ENCODE results near the gene GAS1.

Gene GAS1

DNA sequence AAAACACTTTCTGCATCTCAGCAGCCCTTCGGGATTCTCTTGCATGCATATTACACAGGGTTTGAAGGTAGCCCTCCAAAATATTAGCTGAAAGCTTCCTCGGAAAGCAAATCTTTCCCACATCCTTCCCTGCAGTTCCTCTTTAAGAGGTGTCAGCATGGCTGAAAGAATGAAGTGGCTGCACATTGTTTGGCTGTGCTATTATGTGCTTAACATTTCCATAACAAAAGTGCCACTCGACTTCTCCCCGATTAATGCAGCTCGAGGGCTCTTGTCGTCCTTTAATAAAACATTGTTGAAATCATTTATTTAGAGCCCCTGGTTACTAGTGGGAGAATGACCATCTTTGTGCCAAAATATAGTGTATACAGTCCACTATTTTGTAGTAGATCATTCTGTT lies 6.5 kb downstream of the GAS1 start:
- no peak overlapping the region for H3K27ac ChIP-seq
- TF ChIP-seq ZFX (IDR thresholded peaks at IDR 0.05), result no peak
- TF ChIP-seq, protein P1, sequence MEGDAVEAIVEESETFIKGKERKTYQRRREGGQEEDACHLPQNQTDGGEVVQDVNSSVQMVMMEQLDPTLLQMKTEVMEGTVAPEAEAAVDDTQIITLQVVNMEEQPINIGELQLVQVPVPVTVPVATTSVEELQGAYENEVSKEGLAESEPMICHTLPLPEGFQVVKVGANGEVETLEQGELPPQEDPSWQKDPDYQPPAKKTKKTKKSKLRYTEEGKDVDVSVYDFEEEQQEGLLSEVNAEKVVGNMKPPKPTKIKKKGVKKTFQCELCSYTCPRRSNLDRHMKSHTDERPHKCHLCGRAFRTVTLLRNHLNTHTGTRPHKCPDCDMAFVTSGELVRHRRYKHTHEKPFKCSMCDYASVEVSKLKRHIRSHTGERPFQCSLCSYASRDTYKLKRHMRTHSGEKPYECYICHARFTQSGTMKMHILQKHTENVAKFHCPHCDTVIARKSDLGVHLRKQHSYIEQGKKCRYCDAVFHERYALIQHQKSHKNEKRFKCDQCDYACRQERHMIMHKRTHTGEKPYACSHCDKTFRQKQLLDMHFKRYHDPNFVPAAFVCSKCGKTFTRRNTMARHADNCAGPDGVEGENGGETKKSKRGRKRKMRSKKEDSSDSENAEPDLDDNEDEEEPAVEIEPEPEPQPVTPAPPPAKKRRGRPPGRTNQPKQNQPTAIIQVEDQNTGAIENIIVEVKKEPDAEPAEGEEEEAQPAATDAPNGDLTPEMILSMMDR (conservative IDR thresholded peaks at IDR 0.05), result no peak

GRCh38 chr9:86939891-86940290 lies 7.4 kb downstream of the GAS1 start:
- TF ChIP-seq, protein P1 (conservative IDR thresholded peaks at IDR 0.05), result no peak
- no peak for TF ChIP-seq ZFX (IDR thresholded peaks at IDR 0.05)
- H3K27ac ChIP-seq, result no peak overlapping the region

DNA sequence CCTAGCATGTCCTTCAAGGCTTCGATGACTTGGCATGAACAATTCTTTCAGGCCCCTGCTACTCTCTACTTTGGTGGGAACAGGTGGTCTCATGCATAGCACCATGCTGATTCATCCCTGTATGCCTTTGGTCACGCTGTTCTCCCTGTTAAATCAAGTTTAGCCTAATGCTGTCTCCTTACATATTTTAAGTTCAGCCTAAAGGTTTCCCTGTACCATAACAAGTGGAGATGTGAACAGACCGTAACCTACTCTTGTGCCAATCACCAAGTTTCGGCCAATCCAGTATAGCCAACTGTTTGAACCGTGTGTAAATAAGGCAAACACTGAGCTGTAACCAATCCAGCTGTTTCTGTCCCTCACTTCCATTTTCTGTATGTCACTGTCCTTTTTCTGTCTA lies 8.0 kb downstream of the GAS1 start:
- no peak overlapping the region for H3K27ac ChIP-seq
- TF ChIP-seq ZFX (IDR thresholded peaks at IDR 0.05), result no peak
- TF ChIP-seq, protein P1 (conservative IDR thresholded peaks at IDR 0.05), result no peak

GRCh38 chr9:86938780-86939179 lies 8.5 kb downstream of the GAS1 start:
- TF ChIP-seq, protein P1 (conservative IDR thresholded peaks at IDR 0.05), result no peak
- no peak for TF ChIP-seq ZFX (IDR thresholded peaks at IDR 0.05)
- no peak overlapping the region for H3K27ac ChIP-seq

- no peak for TF ChIP-seq ZFX (IDR thresholded peaks at IDR 0.05)
- TF ChIP-seq, protein P1 (conservative IDR thresholded peaks at IDR 0.05), result no peak
- no peak overlapping the region for H3K27ac ChIP-seq
Measured at GRCh38 chr9:86926145-86926544, 21.2 kb downstream of the GAS1 start.

GRCh38 chr9:86925686-86926085 lies 21.6 kb downstream of the GAS1 start:
- TF ChIP-seq, protein P1 (conservative IDR thresholded peaks at IDR 0.05), result no peak
- TF ChIP-seq ZFX (IDR thresholded peaks at IDR 0.05), result no peak
- H3K27ac ChIP-seq, result no peak overlapping the region

DNA sequence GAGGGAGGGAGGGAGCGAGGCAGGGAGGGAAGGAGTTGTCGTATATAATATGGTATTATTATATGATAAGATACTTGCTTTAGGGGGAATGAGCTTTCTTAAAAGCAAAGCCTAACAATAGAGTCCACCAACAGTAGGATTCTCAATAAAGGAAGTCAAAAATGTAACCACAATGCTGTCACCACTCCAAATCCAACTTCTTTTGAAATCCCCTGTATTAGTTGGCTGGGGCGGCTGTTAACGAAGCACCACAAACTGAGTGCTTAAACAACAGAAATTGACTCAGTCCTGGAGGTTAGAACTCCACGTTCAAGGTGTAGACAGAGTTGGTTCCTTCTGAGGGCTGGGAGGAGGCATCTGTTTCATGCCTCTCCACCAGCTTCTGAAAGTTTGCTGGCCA lies 23.1 kb downstream of the GAS1 start:
- TF ChIP-seq, protein P1 (conservative IDR thresholded peaks at IDR 0.05), result no peak
- no peak for TF ChIP-seq ZFX (IDR thresholded peaks at IDR 0.05)
- no peak overlapping the region for H3K27ac ChIP-seq

All from C4-2B (cell line).